CD4-positive, alpha-beta T cell (primary cell): ENCODE measurements around the gene LHX6. TPM values are rescaled to one million over a fixed set of nuclear protein-coding genes. Genes with fewer than 3 reads are reported as not detected.

Experiments used
- ATAC-seq: fragments of 200-7000 bp; cut with Tn5 transposase; one replicate; pipeline ENCODE4 v1.10.0; 2022; ENCODE audit warnings: mild to moderate bottlenecking; ENCODE audit not compliant: poor library complexity
- CTCF ChIA-PET: fragments of 350-600 bp; sonication (Branson Sonifier 250); formaldehyde crosslinking; loops from one replicate; lab custom pipeline; 2021; ENCODE audit warnings: antibody characterized with exemption, inconsistent platforms; lab: Charles Lee
- POLR2A ChIA-PET: fragments of 350-600 bp; sonication (Branson Sonifier 250); formaldehyde crosslinking; loops from one replicate; lab custom pipeline; 2021; ENCODE audit warnings: antibody characterized with exemption, inconsistent platforms; lab: Charles Lee
- DNase-seq, 14 experiments: peaks; one replicate each; pipeline ENCODE4 v3.0.0-alpha.2; 2013 to 2020; ENCODE audit warnings: mixed read lengths in 2 of 14
- H3K27ac ChIP-seq, 2 donors: one replicate each; pipeline versions ENCODE4 v1.5.1 to v1.7.0; 2013; ENCODE audit warnings: low read length in 2 of 2, low read depth in 1 of 2, mild to moderate bottlenecking in 1 of 2
- H3K27me3 ChIP-seq, 2 experiments: 1 replicate in 1 of 2; 2 replicates in 1 of 2; pipeline versions ENCODE4 v1.6.1 to v1.7.0; 2013; ENCODE audit warnings: low read length in 2 of 2, control low read depth in 1 of 2, mild to moderate bottlenecking in 1 of 2, moderate library complexity in 1 of 2; ENCODE audit not compliant: insufficient read depth in 2 of 2, control insufficient read depth in 1 of 2
- H3K36me3 ChIP-seq: one replicate; pipeline ENCODE4 v1.6.1; 2013; ENCODE audit warnings: low read length, control low read depth; ENCODE audit not compliant: insufficient read depth
- H3K4me1 ChIP-seq: one replicate; pipeline ENCODE4 v1.6.1; 2013; ENCODE audit warnings: low read length, control low read depth; ENCODE audit not compliant: insufficient read depth
- H3K4me3 ChIP-seq: one replicate; pipeline ENCODE4 v1.5.1; 2013; ENCODE audit warnings: mild to moderate bottlenecking, low read length, moderate library complexity
- H3K9me3 ChIP-seq, 2 experiments: 1 replicate in 1 of 2; 2 replicates in 1 of 2; pipeline versions ENCODE4 v1.6.1 to v1.7.0; 2013; ENCODE audit warnings: low read length in 2 of 2, mild to moderate bottlenecking in 2 of 2, control low read depth in 1 of 2, moderate library complexity in 1 of 2; ENCODE audit not compliant: control insufficient read depth in 1 of 2, insufficient read depth in 1 of 2
- H3K27ac Mint-ChIP-seq: one replicate; pipeline ENCODE4 v1.8.0; 2020; ENCODE audit warnings: mixed read lengths
- H3K27me3 Mint-ChIP-seq: one replicate; pipeline ENCODE4 v1.8.0; 2021; ENCODE audit warnings: mixed read lengths
- H3K36me3 Mint-ChIP-seq: one replicate; pipeline ENCODE4 v1.8.0; 2021; ENCODE audit warnings: low read depth, mixed read lengths
- H3K4me1 Mint-ChIP-seq: one replicate; pipeline ENCODE4 v1.8.0; 2021; ENCODE audit warnings: low read depth, mixed read lengths
- H3K4me3 Mint-ChIP-seq: one replicate; pipeline ENCODE4 v1.8.0; 2020; ENCODE audit warnings: mild to moderate bottlenecking, mixed read lengths
- H3K9me3 Mint-ChIP-seq: one replicate; pipeline ENCODE4 v1.8.0; 2020; ENCODE audit warnings: mixed read lengths
- CTCF ChIP-seq: fragments of 200-600 bp; IDR thresholded peaks from one replicate; pipeline ENCODE4 v1.8.0; 2022; ENCODE audit warnings: antibody characterized with exemption, mild to moderate bottlenecking
- intact Hi-C, 2 experiments: fragments of 100-400 bp; cut with DNase I in 1 of 2; cut with micrococcal nuclease in 1 of 2; formaldehyde crosslinking; loops; one replicate each; pipeline versions ENCODE4 v1.15.1 to v1.9.0; 2023 to 2025; cut with DNase I, micrococcal nuclease
- total RNA-seq, 174 experiments: library from RNA in 2 of 174; stranded (reverse) in 2 of 174; gene quantifications; one replicate each; pipeline ENCODE4 v1.2.3 and lab custom pipeline; 2021 to 2026

LHX6 gene
- total RNA-seq, 2 experiments from 2014 or later, result not detected

DNA sequence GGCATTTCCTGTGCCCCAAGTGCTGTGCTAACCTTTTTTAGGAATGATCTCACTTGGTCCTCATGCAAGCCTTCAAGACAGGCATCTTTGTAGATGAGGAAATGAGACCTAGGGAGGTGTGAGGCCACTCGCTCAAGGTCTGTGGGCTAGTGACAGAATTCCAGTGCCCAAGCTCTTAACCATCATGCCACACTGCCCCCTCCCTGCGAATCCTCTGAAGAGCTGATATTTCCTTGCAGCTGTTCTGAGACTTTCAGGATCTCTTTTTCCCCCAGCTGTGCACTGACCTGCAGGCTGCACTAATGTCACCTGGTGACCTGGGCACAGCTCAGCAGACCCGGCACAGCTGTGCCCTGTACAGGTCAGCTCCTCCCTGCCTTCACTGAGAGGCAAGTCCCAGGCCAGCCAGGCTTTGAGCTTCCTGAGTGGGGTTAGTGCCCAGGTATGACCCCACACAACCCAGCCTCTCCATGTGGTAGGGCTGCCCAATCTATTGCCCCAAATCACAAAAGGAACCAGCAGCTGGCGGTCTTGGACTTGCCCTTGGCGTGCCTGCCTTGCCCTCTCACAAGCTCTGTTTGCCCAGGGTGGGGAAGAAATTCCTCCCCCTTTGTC is 36.4 kb downstream of the LHX6 start:
- Mint-ChIP-seq H3K9me3 (no peaks in the 10 kb centered on the region), H3K27me3 (no peaks in the 10 kb centered on the region), H3K4me1 (no peaks in the 10 kb centered on the region), H3K36me3 (no peaks in the 10 kb centered on the region), H3K4me3 (no peak overlapping the region), H3K27ac (no peak overlapping the region)
- ATAC-seq, result no peak
- H3K4me1 ChIP-seq, result no peaks in the 10 kb centered on the region
- H3K9me3 ChIP-seq, result no peaks in the 10 kb centered on the region
- POLR2A ChIA-PET, result no interaction called here
- H3K4me3 ChIP-seq, result no peak overlapping the region
- DNase-seq, result no peak
- H3K36me3 ChIP-seq, result no peaks in the 10 kb centered on the region
- H3K27me3 ChIP-seq, result no peaks in the 10 kb centered on the region
- no peak for TF ChIP-seq CTCF
- CTCF ChIA-PET, result no interaction called here
- intact Hi-C loops, result no loop called here
- H3K27ac ChIP-seq, result no peak overlapping the region

DNA sequence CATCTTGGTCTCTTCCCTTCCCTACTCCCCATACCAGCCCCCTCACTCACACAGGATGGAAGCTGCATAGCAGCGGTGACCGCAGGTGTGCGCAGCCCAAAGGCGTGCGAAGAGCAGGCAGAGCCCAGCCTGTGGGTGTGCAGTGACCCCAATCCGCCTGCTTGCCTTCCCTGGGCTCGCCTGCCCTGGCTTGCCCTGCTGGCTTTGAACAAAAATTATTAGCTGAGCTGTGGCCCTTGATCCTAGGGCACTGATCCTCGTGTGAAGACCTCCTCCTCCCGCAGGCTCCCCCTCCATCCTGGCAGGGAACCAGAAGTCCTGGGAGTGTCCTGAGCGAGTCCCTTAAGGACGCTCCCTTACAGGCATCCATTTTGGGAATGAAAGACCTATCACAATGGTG is 37.2 kb downstream of the LHX6 start:
- H3K9me3 ChIP-seq, result no peaks in the 10 kb centered on the region
- Mint-ChIP-seq H3K4me3 (no peak overlapping the region), H3K9me3 (no peaks in the 10 kb centered on the region), H3K27ac (no peak overlapping the region), H3K4me1 (no peaks in the 10 kb centered on the region), H3K27me3 (no peaks in the 10 kb centered on the region), H3K36me3 (no peaks in the 10 kb centered on the region)
- no peak for DNase-seq
- CTCF ChIA-PET, result no interaction called here
- TF ChIP-seq CTCF, result no peak
- POLR2A ChIA-PET, result no interaction called here
- no peaks in the 10 kb centered on the region for H3K36me3 ChIP-seq
- H3K4me3 ChIP-seq, result no peak overlapping the region
- no peak overlapping the region for H3K27ac ChIP-seq
- H3K4me1 ChIP-seq, result no peaks in the 10 kb centered on the region
- intact Hi-C loops, result no loop called here
- no peaks in the 10 kb centered on the region for H3K27me3 ChIP-seq
- ATAC-seq, result no peak

GRCh38 chr9:122190597-122191381 is 38.0 kb downstream of the LHX6 start:
- H3K9me3 ChIP-seq, result no peaks in the 10 kb centered on the region
- intact Hi-C loops, result no loop called here
- Mint-ChIP-seq H3K4me1 (no peaks in the 10 kb centered on the region), H3K9me3 (no peaks in the 10 kb centered on the region), H3K27me3 (no peaks in the 10 kb centered on the region), H3K27ac (no peak overlapping the region), H3K4me3 (no peak overlapping the region), H3K36me3 (no peaks in the 10 kb centered on the region)
- no peaks in the 10 kb centered on the region for H3K27me3 ChIP-seq
- no peaks in the 10 kb centered on the region for H3K36me3 ChIP-seq
- POLR2A ChIA-PET, result no interaction called here
- H3K4me1 ChIP-seq, result no peaks in the 10 kb centered on the region
- CTCF ChIA-PET, result no interaction called here
- no peak overlapping the region for H3K27ac ChIP-seq
- no peak for ATAC-seq
- DNase-seq, result no peak
- no peak overlapping the region for H3K4me3 ChIP-seq
- no peak for TF ChIP-seq CTCF
